Measurements from ENCODE around the gene SSRP1. TPM values are rescaled to one million over a fixed set of nuclear protein-coding genes. Genes with fewer than 3 reads are reported as not detected.
"Not testable (repeated sequence)": the region's sequence is repeated elsewhere in the genome, so short reads cannot be mapped to it uniquely, and the experiment has no call there.

The SSRP1 gene
- total and polyA plus RNA-seq, 2 experiments from 2014 or later = 205 to 216 TPM

DNA sequence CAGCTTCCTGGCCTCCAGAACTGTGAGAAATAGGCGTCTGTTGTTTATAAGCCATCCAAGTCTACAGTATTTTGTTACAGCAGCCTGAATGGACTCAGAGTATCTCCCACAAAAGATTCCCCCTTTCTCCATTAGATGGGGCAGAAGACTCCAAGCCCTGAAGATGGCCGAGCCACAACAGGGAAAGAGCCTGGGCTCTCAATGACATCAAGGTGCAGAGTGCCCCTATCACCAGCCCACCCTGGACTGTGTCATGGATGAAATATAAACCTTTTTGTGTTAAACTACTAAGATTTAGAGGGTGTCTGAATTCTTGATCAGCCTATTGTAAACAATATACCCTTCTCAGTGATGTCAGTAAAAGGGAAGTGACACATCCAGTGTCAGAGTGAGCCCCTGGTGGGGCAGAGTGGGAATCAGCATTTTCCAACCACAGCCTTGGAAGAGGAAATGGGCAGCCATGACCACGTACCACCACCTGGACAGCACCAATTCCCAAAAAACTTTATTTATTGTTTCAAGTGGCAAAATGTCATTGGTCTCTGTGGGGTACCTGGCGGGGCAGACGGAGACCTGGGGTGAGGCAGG, 36.4 kb downstream of the SSRP1 start:
- Histone ChIP-seq H3K4me3 (no peak overlapping the region), H3K4me1 (ENCODE audit: insufficient read depth) (peaks cover 4% of the 10 kb centered on the region; the same call in 1 of the 2 replicates), H3K27ac (ENCODE audit: low read depth) (no peak overlapping the region), H3K9me2 (ENCODE audit: insufficient read depth) (peaks cover 5% of the 10 kb centered on the region; the same call in 1 of the 2 replicates), H3F3A (replicated peaks; ENCODE audit: low read depth) (no peaks in the 10 kb centered on the region), H3K4me2 (no peak overlapping the region), H4K20me1 (replicated peaks; ENCODE audit: insufficient read depth) (no peaks in the 10 kb centered on the region; the same call in 1 of the 2 replicates), H3K27me3 (ENCODE audit: insufficient read depth) (no peaks in the 10 kb centered on the region), H2AFZ (no peak overlapping the region), H3K79me2 (replicated peaks; ENCODE audit: insufficient read depth) (0 out of 2 replicates have a peak, but pooled peaks cover 8% of the 10 kb centered on the region), H3K36me3 (ENCODE audit: insufficient read depth) (peaks cover 36% of the 10 kb centered on the region)
- no peak for DNase-seq (ENCODE audit: low spot score)
- no peak for TF ChIP-seq EZH2 (IDR thresholded peaks at IDR 0.05; ENCODE audit: low read depth, unreplicated experiment)
- no peak overlapping the region for H3K27ac Mint-ChIP-seq
- H3K27me3 Mint-ChIP-seq (ENCODE audit: insufficient read depth, low read depth, poor library complexity) = peaks cover 9% of the 10 kb centered on the region
- H3K4me3 Mint-ChIP-seq = no peak overlapping the region
- peaks cover 84% of the 10 kb centered on the region for H3K36me3 Mint-ChIP-seq (ENCODE audit: low read depth)
- H3K9me3 Mint-ChIP-seq = peaks cover 11% of the 10 kb centered on the region
- H3K4me1 Mint-ChIP-seq = peaks cover 17% of the 10 kb centered on the region
- ATAC-seq = no peak

DNA sequence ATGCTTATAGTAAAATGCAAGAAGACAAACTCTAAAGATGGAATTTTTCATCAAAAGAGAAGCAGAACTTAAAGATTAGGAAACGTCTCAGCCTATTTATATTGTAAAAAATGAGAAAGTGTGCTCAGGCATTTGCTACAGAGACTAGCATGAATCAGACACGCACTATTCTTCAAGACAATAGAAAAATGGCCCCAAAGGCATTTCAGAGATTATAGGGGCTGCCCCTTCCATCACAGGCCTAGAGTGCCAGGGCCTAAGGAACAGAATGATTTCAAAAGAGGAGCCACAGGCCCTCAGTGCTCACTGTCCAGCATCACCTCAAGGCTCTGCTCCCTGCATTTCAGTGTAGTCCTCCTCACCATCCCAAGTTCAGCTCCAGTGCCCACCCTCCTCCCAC, 38.5 kb downstream of the SSRP1 start:
- no peaks in the 10 kb centered on the region for H3K27me3 ChIP-seq (ENCODE audit: insufficient read depth)
- H3K36me3 Mint-ChIP-seq (ENCODE audit: low read depth) = peaks cover 67% of the 10 kb centered on the region
- DNase-seq (ENCODE audit: low spot score) = no peak
- H3K79me2 ChIP-seq (replicated peaks; ENCODE audit: insufficient read depth) = no peaks in the 10 kb centered on the region
- H3K27ac Mint-ChIP-seq = no peak overlapping the region
- H3K27me3 Mint-ChIP-seq (ENCODE audit: insufficient read depth, low read depth, poor library complexity) = peaks cover 7% of the 10 kb centered on the region
- no peak overlapping the region for H2AFZ ChIP-seq
- peaks cover 5% of the 10 kb centered on the region; the same call in 1 of the 2 replicates for H3K9me2 ChIP-seq (ENCODE audit: insufficient read depth)
- peaks cover 11% of the 10 kb centered on the region for H3K9me3 Mint-ChIP-seq
- no peak overlapping the region for H3K27ac ChIP-seq (ENCODE audit: low read depth)
- H3K4me3 Mint-ChIP-seq = no peak overlapping the region
- no peak for TF ChIP-seq NANOG (IDR thresholded peaks at IDR 0.05; ENCODE audit: borderline replicate concordance)
- TF ChIP-seq, protein P1, sequence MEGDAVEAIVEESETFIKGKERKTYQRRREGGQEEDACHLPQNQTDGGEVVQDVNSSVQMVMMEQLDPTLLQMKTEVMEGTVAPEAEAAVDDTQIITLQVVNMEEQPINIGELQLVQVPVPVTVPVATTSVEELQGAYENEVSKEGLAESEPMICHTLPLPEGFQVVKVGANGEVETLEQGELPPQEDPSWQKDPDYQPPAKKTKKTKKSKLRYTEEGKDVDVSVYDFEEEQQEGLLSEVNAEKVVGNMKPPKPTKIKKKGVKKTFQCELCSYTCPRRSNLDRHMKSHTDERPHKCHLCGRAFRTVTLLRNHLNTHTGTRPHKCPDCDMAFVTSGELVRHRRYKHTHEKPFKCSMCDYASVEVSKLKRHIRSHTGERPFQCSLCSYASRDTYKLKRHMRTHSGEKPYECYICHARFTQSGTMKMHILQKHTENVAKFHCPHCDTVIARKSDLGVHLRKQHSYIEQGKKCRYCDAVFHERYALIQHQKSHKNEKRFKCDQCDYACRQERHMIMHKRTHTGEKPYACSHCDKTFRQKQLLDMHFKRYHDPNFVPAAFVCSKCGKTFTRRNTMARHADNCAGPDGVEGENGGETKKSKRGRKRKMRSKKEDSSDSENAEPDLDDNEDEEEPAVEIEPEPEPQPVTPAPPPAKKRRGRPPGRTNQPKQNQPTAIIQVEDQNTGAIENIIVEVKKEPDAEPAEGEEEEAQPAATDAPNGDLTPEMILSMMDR (conservative IDR thresholded peaks at IDR 0.05; ENCODE audit: low read depth in 2 of 2) = no peak
- TF ChIP-seq, protein P2, sequence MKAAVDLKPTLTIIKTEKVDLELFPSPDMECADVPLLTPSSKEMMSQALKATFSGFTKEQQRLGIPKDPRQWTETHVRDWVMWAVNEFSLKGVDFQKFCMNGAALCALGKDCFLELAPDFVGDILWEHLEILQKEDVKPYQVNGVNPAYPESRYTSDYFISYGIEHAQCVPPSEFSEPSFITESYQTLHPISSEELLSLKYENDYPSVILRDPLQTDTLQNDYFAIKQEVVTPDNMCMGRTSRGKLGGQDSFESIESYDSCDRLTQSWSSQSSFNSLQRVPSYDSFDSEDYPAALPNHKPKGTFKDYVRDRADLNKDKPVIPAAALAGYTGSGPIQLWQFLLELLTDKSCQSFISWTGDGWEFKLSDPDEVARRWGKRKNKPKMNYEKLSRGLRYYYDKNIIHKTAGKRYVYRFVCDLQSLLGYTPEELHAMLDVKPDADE (IDR thresholded peaks at IDR 0.05) = no peak
- H3F3A ChIP-seq (replicated peaks; ENCODE audit: low read depth) = no peaks in the 10 kb centered on the region
- no peak for ATAC-seq
- H3K4me1 ChIP-seq (ENCODE audit: insufficient read depth) = peaks cover 4% of the 10 kb centered on the region; the same call in 1 of the 2 replicates
- no peaks in the 10 kb centered on the region; the same call in 1 of the 2 replicates for H4K20me1 ChIP-seq (replicated peaks; ENCODE audit: insufficient read depth)
- H3K4me2 ChIP-seq = no peak overlapping the region
- no peak overlapping the region for H3K4me3 ChIP-seq
- peaks cover 33% of the 10 kb centered on the region for H3K36me3 ChIP-seq (ENCODE audit: insufficient read depth)
- peaks cover 7% of the 10 kb centered on the region for H3K4me1 Mint-ChIP-seq

DNA sequence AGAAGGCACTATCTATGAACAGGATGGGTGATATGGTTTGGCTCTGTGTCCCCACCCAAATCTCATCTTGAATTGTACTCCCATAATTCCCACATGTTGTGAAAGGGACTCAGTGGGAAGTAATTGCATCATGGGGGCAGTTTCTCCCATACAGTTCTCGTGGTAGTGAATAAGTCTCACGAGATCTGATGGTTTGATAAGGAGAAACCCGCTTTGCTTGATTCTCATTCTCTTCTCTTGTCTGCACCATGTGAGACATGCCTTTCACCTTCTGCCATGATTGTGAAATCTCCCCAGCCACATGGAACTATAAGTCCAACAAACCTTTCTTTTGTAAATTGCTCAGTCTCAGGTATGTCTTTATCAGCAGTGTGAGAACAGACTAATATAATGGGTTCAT, 39.5 kb downstream of the SSRP1 start:
- not testable (repeated sequence) for H3K4me1 ChIP-seq (ENCODE audit: insufficient read depth); ATAC-seq; H3K4me3 Mint-ChIP-seq; H3K4me1 Mint-ChIP-seq; H3K27ac ChIP-seq (ENCODE audit: low read depth); H3K4me3 ChIP-seq; H4K20me1 ChIP-seq (replicated peaks; ENCODE audit: insufficient read depth); H3F3A ChIP-seq (replicated peaks; ENCODE audit: low read depth); H3K9me2 ChIP-seq (ENCODE audit: insufficient read depth); H3K27me3 ChIP-seq (ENCODE audit: insufficient read depth); H3K4me2 ChIP-seq; H3K79me2 ChIP-seq (replicated peaks; ENCODE audit: insufficient read depth); H3K27ac Mint-ChIP-seq; H3K27me3 Mint-ChIP-seq (ENCODE audit: insufficient read depth, low read depth, poor library complexity); H2AFZ ChIP-seq; DNase-seq (ENCODE audit: low spot score)
- Mint-ChIP-seq H3K9me3 (peaks cover 11% of the 10 kb centered on the region), H3K36me3 (ENCODE audit: low read depth) (peaks cover 56% of the 10 kb centered on the region)
- peaks cover 25% of the 10 kb centered on the region for H3K36me3 ChIP-seq (ENCODE audit: insufficient read depth)
